H4 (cell line): ENCODE results near the gene GRIN2A. TPM values are rescaled to one million over a fixed set of nuclear protein-coding genes. Genes with fewer than 3 reads are reported as not detected.

Experiments used
- DNase-seq: peaks from one replicate; pipeline ENCODE4 v3.0.0-alpha.2; 2015; ENCODE audit warnings: low spot score
- total RNA-seq: library from RNA; depleted of rRNA; stranded (reverse); fragments of >200 nt; shearing (Covaris generic); gene quantifications from 2 replicates; pipeline ENCODE4 v1.2.3, GENCODE V29; 2014; rRNA removed

The GRIN2A gene
- 0.17 TPM in 1 of 2 replicates, not detected in the other for total RNA-seq

- DNase-seq, result no peak
Observed at GRCh38 chr16:10182222-10183053, at the start of gene GRIN2A. TSS of gene GRIN2A (minus strand) at chr16:10182428. CDS start at chr16:10180411, 2,017 bp downstream.

GRCh38 chr16:10231563-10231962 lies 49.3 kb upstream of the GRIN2A start:
- DNase-seq, result no peak

GRCh38 chr16:10228779-10229178 lies 46.6 kb upstream of the GRIN2A start:
- DNase-seq, result no peak

GRCh38 chr16:10226987-10227306 lies 44.7 kb upstream of the GRIN2A start:
- DNase-seq, result no peak

- DNase-seq, result no peak
Observed at GRCh38 chr16:10226141-10226986, 44.1 kb upstream of the GRIN2A start.

GRCh38 chr16:10225653-10226052 lies 43.4 kb upstream of the GRIN2A start:
- no peak for DNase-seq

GRCh38 chr16:10224850-10225249 lies 42.6 kb upstream of the GRIN2A start:
- DNase-seq, result no peak

- DNase-seq, result no peak
Observed at GRCh38 chr16:10220942-10221341, 38.7 kb upstream of the GRIN2A start.

- DNase-seq, result no peak
Observed at GRCh38 chr16:10219742-10220141, 37.5 kb upstream of the GRIN2A start.

- no peak for DNase-seq
Observed at GRCh38 chr16:10218490-10219206, 36.4 kb upstream of the GRIN2A start.

GRCh38 chr16:10213748-10214147 lies 31.5 kb upstream of the GRIN2A start:
- no peak for DNase-seq

- no peak for DNase-seq
Observed at GRCh38 chr16:10210944-10211343, 28.7 kb upstream of the GRIN2A start.

- no peak for DNase-seq
Observed at GRCh38 chr16:10206865-10207264, 24.6 kb upstream of the GRIN2A start.

GRCh38 chr16:10206215-10206614 lies 24.0 kb upstream of the GRIN2A start:
- DNase-seq, result no peak

GRCh38 chr16:10205688-10206087 lies 23.5 kb upstream of the GRIN2A start:
- no peak for DNase-seq

- no peak for DNase-seq
Observed at GRCh38 chr16:10202649-10203048, 20.4 kb upstream of the GRIN2A start.

GRCh38 chr16:10200637-10201586 lies 18.7 kb upstream of the GRIN2A start:
- no peak for DNase-seq

GRCh38 chr16:10196999-10197398 lies 14.8 kb upstream of the GRIN2A start:
- no peak for DNase-seq

GRCh38 chr16:10191096-10191495 lies 8.9 kb upstream of the GRIN2A start:
- DNase-seq, result no peak

- DNase-seq, result no peak
Observed at GRCh38 chr16:10189861-10190390, 7.7 kb upstream of the GRIN2A start.

GRCh38 chr16:10188236-10188635 lies 6.0 kb upstream of the GRIN2A start:
- no peak for DNase-seq
